Neural progenitor cell (in vitro differentiated cells): ENCODE measurements around the gene PYGO2.

Experiments
- CTCF ChIP-seq: fragments of 200-600 bp; sonication (generic); IDR thresholded peaks from 2 replicates; pipeline ENCODE4 v1.5.1; 2017; ENCODE audit warnings: antibody characterized with exemption, mild to moderate bottlenecking
- EZH2 ChIP-seq: fragments of 200-600 bp; sonication (generic); IDR thresholded peaks from 2 replicates; pipeline ENCODE4 v1.6.1; 2017; ENCODE audit warnings: antibody characterized with exemption, mild to moderate bottlenecking, moderate library complexity
- EZH2phosphoT487 ChIP-seq: fragments of 200-600 bp; sonication (generic); IDR thresholded peaks from 2 replicates; pipeline ENCODE4 v1.6.1; 2017; ENCODE audit warnings: antibody characterized with exemption

GRCh38 chr1:154972517-154973343 is 11.1 kb upstream of the PYGO2 start:
- TF ChIP-seq CTCF: no peak
- TF ChIP-seq EZH2: no peak
- TF ChIP-seq EZH2phosphoT487: no peak
